ENCODE measurements around the gene SLC41A3. TPM values are rescaled to one million over a fixed set of nuclear protein-coding genes. Genes with fewer than 3 reads are reported as not detected.

The SLC41A3 gene
- 26.9 and 45.0 TPM in 2 replicates for total RNA-seq (2014; rRNA removed; shearing (Covaris generic); ENCODE audit: low replicate concordance)

DNA sequence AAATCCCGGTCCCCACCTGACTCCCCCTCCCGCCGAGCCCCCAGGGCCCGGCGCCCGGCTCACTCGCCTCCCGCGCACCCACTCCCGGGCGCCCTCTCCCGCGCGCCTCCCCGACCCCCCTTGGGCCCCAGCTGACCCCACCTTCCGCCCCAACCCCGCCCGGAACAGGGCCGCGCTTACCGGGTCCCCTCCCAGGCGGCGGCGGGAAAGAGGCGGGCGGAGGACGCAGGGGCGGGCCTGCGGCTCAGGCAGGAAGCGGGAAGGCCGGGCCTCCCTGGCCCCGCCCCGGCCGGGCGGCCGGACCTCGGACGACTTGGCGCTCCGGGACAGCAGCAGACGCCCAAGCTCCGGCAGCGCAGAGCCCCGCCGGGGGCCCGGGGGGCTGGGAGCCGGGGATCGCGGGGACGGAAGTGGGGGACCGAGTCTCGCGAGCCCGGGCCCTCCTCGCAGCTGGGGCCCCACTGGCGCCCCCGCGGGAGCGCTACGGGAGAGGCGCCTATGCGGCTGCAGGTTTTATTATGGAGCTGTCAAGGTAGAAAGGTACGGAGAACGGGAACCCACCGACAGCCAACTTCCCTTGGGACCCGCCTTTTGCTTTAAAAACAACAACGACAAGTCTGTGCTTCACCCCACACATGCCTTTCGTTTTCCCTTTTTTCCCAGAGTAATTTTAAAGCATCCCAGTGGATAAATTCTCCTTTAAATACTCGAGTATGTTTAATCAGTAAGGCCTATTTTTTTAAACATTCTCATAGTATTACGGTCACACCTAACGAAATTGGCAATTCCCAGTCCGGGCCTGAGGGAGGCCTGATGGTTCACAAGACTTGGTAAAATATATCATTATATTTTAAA is at the start of gene SLC41A3:
SLC41A3 (minus strand) TSS at position 212 of the 855 bp plus-strand sequence. CDS start 15,905 bp downstream, outside the sequence.
- peak within 1 kb of the TSS; percentile 84 for H3K4me3 ChIP-seq (ENCODE audit: low read length)
- H3K79me2 ChIP-seq (ENCODE audit: low read length) = no peaks in the 10 kb centered on the region
- peaks cover 8% of the 10 kb centered on the region for H3K9me3 ChIP-seq (ENCODE audit: low read length)
- H3K27ac ChIP-seq (ENCODE audit: low read length) = no peak within 1 kb of the TSS
- H3K27me3 ChIP-seq (ENCODE audit: low read length) = no peaks in the 10 kb centered on the region
- H3K4me1 ChIP-seq (ENCODE audit: low read length) = peaks cover 14% of the 10 kb centered on the region
- H4K20me1 ChIP-seq (ENCODE audit: insufficient read depth, low read depth, low read length) = no peaks in the 10 kb centered on the region
- H3K9me2 ChIP-seq (replicated peaks; ENCODE audit: insufficient read depth, low read length) = no peaks in the 10 kb centered on the region
- H3K4me2 ChIP-seq (ENCODE audit: low read depth, low read length, poor library complexity, severe bottlenecking) = peak within 1 kb of the TSS; percentile 82
- DNase-seq = peak; percentile 92
- peak within 1 kb of the TSS; percentile 80 for H3K9ac ChIP-seq (ENCODE audit: low read length)
- H2AFZ ChIP-seq (ENCODE audit: low read length) = peak within 1 kb of the TSS; percentile 75
- H3K36me3 ChIP-seq (ENCODE audit: insufficient read depth, low read length) = no peaks in the 10 kb centered on the region

GRCh38 chr3:126133606-126134005 is 49.7 kb upstream of the SLC41A3 start:
- Histone ChIP-seq H3K4me3 (ENCODE audit: low read length) (no peak overlapping the region), H3K4me1 (ENCODE audit: low read length) (no peaks in the 10 kb centered on the region), H3K27ac (ENCODE audit: low read length) (no peak overlapping the region), H3K36me3 (ENCODE audit: insufficient read depth, low read length) (no peaks in the 10 kb centered on the region), H3K79me2 (ENCODE audit: low read length) (no peaks in the 10 kb centered on the region), H4K20me1 (ENCODE audit: insufficient read depth, low read depth, low read length) (no peaks in the 10 kb centered on the region), H3K4me2 (ENCODE audit: low read depth, low read length, poor library complexity, severe bottlenecking) (no peak overlapping the region), H3K27me3 (ENCODE audit: low read length) (no peaks in the 10 kb centered on the region), H3K9ac (ENCODE audit: low read length) (no peak overlapping the region), H3K9me3 (ENCODE audit: low read length) (no peaks in the 10 kb centered on the region), H2AFZ (ENCODE audit: low read length) (no peak overlapping the region), H3K9me2 (replicated peaks; ENCODE audit: insufficient read depth, low read length) (no peaks in the 10 kb centered on the region)
- DNase-seq = no peak

- Histone ChIP-seq H3K4me2 (ENCODE audit: low read depth, low read length, poor library complexity, severe bottlenecking) (no peak overlapping the region), H3K4me3 (ENCODE audit: low read length) (no peak overlapping the region), H3K4me1 (ENCODE audit: low read length) (no peaks in the 10 kb centered on the region), H3K27me3 (ENCODE audit: low read length) (no peaks in the 10 kb centered on the region), H3K9me2 (replicated peaks; ENCODE audit: insufficient read depth, low read length) (no peaks in the 10 kb centered on the region), H3K9ac (ENCODE audit: low read length) (no peak overlapping the region), H3K36me3 (ENCODE audit: insufficient read depth, low read length) (no peaks in the 10 kb centered on the region), H4K20me1 (ENCODE audit: insufficient read depth, low read depth, low read length) (no peaks in the 10 kb centered on the region), H2AFZ (ENCODE audit: low read length) (no peak overlapping the region), H3K27ac (ENCODE audit: low read length) (no peak overlapping the region), H3K9me3 (ENCODE audit: low read length) (no peaks in the 10 kb centered on the region), H3K79me2 (ENCODE audit: low read length) (no peaks in the 10 kb centered on the region)
- DNase-seq = peak; percentile 62
These were observed 49.0 kb upstream of the SLC41A3 start for GRCh38 chr3:126132751-126133511.

GRCh38 chr3:126131881-126132750 is 48.2 kb upstream of the SLC41A3 start:
- DNase-seq = no peak
- no peaks in the 10 kb centered on the region for H3K9me2 ChIP-seq (replicated peaks; ENCODE audit: insufficient read depth, low read length)

DNA sequence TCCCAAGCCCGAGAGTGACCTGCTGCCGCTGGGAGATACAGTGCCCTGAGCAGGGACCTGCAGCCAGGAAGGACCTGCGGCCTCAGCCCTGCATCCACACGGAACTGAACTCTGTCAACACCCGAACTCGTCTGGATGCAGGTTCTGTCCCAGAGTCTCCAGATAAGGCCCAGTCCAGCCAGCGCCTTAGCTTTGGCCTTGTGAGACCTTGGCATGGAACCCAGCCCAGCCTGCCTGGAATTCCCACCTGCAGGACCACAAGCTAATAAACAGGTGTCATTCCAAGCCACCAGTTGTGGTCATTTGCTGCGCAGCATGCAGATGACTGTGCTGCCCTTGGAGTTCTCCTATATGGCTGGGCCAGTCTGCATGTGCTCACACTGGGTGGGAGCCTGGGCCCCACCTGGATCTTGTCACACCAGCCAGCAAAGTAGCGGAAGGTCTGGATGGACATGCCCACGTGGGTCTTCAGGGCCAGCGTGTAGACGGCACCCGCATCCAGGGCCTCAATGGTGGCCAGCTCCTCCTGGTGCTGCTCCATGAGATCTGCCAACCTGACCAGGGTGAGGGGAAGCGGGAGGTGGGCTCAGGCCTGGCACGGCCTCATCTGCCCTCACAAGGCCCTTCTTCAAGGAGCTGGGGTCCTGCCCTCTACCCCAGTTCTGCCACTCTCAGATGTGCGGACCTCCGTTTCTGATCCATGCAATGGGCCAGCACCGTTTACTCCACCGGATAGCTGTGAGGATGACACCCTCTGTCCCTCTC is 47.2 kb upstream of the SLC41A3 start:
- Histone ChIP-seq H3K4me3 (ENCODE audit: low read length) (no peak overlapping the region), H4K20me1 (ENCODE audit: insufficient read depth, low read depth, low read length) (no peaks in the 10 kb centered on the region), H3K27ac (ENCODE audit: low read length) (no peak overlapping the region), H3K27me3 (ENCODE audit: low read length) (no peaks in the 10 kb centered on the region), H3K4me1 (ENCODE audit: low read length) (no peaks in the 10 kb centered on the region), H3K9me3 (ENCODE audit: low read length) (no peaks in the 10 kb centered on the region), H3K79me2 (ENCODE audit: low read length) (no peaks in the 10 kb centered on the region), H2AFZ (ENCODE audit: low read length) (no peak overlapping the region), H3K36me3 (ENCODE audit: insufficient read depth, low read length) (no peaks in the 10 kb centered on the region), H3K4me2 (ENCODE audit: low read depth, low read length, poor library complexity, severe bottlenecking) (no peak overlapping the region), H3K9ac (ENCODE audit: low read length) (no peak overlapping the region), H3K9me2 (replicated peaks; ENCODE audit: insufficient read depth, low read length) (no peaks in the 10 kb centered on the region)
- no peak for DNase-seq

More at GRCh38 chr3:126131881-126132750, 48.2 kb upstream of the SLC41A3 start:
- Histone ChIP-seq H3K27ac (ENCODE audit: low read length) (no peak overlapping the region), H4K20me1 (ENCODE audit: insufficient read depth, low read depth, low read length) (no peaks in the 10 kb centered on the region), H3K79me2 (ENCODE audit: low read length) (no peaks in the 10 kb centered on the region), H3K27me3 (ENCODE audit: low read length) (no peaks in the 10 kb centered on the region), H3K4me2 (ENCODE audit: low read depth, low read length, poor library complexity, severe bottlenecking) (no peak overlapping the region), H3K4me3 (ENCODE audit: low read length) (no peak overlapping the region), H3K9me3 (ENCODE audit: low read length) (no peaks in the 10 kb centered on the region), H3K9ac (ENCODE audit: low read length) (no peak overlapping the region), H3K36me3 (ENCODE audit: insufficient read depth, low read length) (no peaks in the 10 kb centered on the region), H3K4me1 (ENCODE audit: low read length) (no peaks in the 10 kb centered on the region), H2AFZ (ENCODE audit: low read length) (no peak overlapping the region)

GRCh38 chr3:126130081-126130855 is 46.3 kb upstream of the SLC41A3 start:
- H3K9me2 ChIP-seq (replicated peaks; ENCODE audit: insufficient read depth, low read length) = no peaks in the 10 kb centered on the region
- H3K27me3 ChIP-seq (ENCODE audit: low read length) = no peaks in the 10 kb centered on the region
- no peaks in the 10 kb centered on the region for H3K36me3 ChIP-seq (ENCODE audit: insufficient read depth, low read length)
- H3K27ac ChIP-seq (ENCODE audit: low read length) = no peak overlapping the region
- H3K9me3 ChIP-seq (ENCODE audit: low read length) = no peaks in the 10 kb centered on the region
- no peak for DNase-seq
- no peaks in the 10 kb centered on the region for H3K4me1 ChIP-seq (ENCODE audit: low read length)
- H3K79me2 ChIP-seq (ENCODE audit: low read length) = no peaks in the 10 kb centered on the region
- H3K4me3 ChIP-seq (ENCODE audit: low read length) = no peak overlapping the region
- H4K20me1 ChIP-seq (ENCODE audit: insufficient read depth, low read depth, low read length) = no peaks in the 10 kb centered on the region
- H3K4me2 ChIP-seq (ENCODE audit: low read depth, low read length, poor library complexity, severe bottlenecking) = no peak overlapping the region
- H2AFZ ChIP-seq (ENCODE audit: low read length) = no peak overlapping the region
- no peak overlapping the region for H3K9ac ChIP-seq (ENCODE audit: low read length)

DNA sequence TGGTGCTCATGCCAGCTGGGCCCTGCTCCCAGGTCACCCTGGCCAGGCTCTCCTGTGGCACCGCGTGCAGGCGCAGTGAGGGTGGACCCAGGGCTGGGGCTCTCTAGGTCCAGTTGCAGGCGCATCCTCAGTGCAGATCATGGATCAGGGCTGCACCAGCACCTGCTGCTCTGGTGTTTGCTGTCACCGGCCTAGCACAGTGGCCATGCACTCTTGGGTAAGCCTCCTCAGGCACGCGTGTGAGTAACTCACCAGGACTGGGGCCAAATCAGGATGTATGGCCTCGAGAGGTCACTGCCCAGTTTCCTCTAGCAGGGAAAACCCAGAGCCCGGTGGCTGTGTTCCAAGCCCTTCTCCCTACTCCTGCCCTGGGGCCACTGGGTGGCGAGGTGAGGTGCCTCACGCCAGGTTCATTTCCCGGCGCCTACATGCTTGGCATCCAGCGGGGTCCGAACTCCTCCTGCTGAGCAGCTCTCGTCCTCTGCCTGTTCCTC is 45.5 kb upstream of the SLC41A3 start:
- Histone ChIP-seq H3K79me2 (ENCODE audit: low read length) (no peaks in the 10 kb centered on the region), H3K4me1 (ENCODE audit: low read length) (no peaks in the 10 kb centered on the region), H3K9me3 (ENCODE audit: low read length) (no peaks in the 10 kb centered on the region), H3K27me3 (ENCODE audit: low read length) (no peaks in the 10 kb centered on the region), H4K20me1 (ENCODE audit: insufficient read depth, low read depth, low read length) (no peaks in the 10 kb centered on the region), H3K36me3 (ENCODE audit: insufficient read depth, low read length) (no peaks in the 10 kb centered on the region), H3K27ac (ENCODE audit: low read length) (no peak overlapping the region), H3K9me2 (replicated peaks; ENCODE audit: insufficient read depth, low read length) (no peaks in the 10 kb centered on the region), H3K4me2 (ENCODE audit: low read depth, low read length, poor library complexity, severe bottlenecking) (no peak overlapping the region), H3K9ac (ENCODE audit: low read length) (no peak overlapping the region), H2AFZ (ENCODE audit: low read length) (no peak overlapping the region), H3K4me3 (ENCODE audit: low read length) (no peak overlapping the region)
- no peak for DNase-seq
